Bronchial epithelial cell (primary cell): Measurements from ENCODE around the gene SNAPIN. TPM values are rescaled to one million over a fixed set of nuclear protein-coding genes. Genes with fewer than 3 reads are reported as not detected.

Source experiments
- DNase-seq: peaks from one replicate; pipeline ENCODE4 v3.0.0-alpha.2; 2010; ENCODE audit warnings: low read depth
- FAIRE-seq: peaks from 2 replicates; lab custom pipeline; 2011; peaks lifted over from hg19 to GRCh38; lab: Jason Lieb, UNC
- H3K27me3 ChIP-seq: 2 replicates; pipeline ENCODE4 v1.5.1; 2011; ENCODE audit warnings: low read length; ENCODE audit not compliant: control insufficient read depth, insufficient read depth
- H3K36me3 ChIP-seq: 2 replicates; pipeline ENCODE4 v1.5.1; 2011; ENCODE audit warnings: low read length; ENCODE audit not compliant: control insufficient read depth, insufficient read depth
- H3K4me3 ChIP-seq: 2 replicates; pipeline ENCODE4 v1.5.1; 2011; ENCODE audit warnings: mild to moderate bottlenecking, low read depth, low read length, control low read depth
- CTCF ChIP-seq: IDR thresholded peaks from 2 replicates; pipeline ENCODE4 v1.5.1; 2011; ENCODE audit warnings: mild to moderate bottlenecking, moderate library complexity, low read length, control low read depth, inconsistent platforms; ENCODE audit not compliant: insufficient read depth, severe bottlenecking
- total RNA-seq: library from RNA; depleted of rRNA; stranded (reverse); fragments of >200 nt; gene quantifications from 2 replicates; pipeline ENCODE4 v1.2.1, GENCODE V29; 2014

The SNAPIN gene
- total RNA-seq: 59.5 and 61.4 TPM in 2 replicates

GRCh38 chr1:153658400-153659174 is at the start of gene SNAPIN:
TSS of gene SNAPIN (plus strand) at chr1:153658703. CDS start at chr1:153658744, 41 bp downstream.
- FAIRE-seq: no peak
- peak; percentile 77 for DNase-seq
- peak; percentile 27 for TF ChIP-seq CTCF
- peaks cover 17% of the 10 kb centered on the region for H3K36me3 ChIP-seq
- H3K27me3 ChIP-seq: no peaks in the 10 kb centered on the region
- peak within 1 kb of the TSS; percentile 72 for H3K4me3 ChIP-seq

DNA sequence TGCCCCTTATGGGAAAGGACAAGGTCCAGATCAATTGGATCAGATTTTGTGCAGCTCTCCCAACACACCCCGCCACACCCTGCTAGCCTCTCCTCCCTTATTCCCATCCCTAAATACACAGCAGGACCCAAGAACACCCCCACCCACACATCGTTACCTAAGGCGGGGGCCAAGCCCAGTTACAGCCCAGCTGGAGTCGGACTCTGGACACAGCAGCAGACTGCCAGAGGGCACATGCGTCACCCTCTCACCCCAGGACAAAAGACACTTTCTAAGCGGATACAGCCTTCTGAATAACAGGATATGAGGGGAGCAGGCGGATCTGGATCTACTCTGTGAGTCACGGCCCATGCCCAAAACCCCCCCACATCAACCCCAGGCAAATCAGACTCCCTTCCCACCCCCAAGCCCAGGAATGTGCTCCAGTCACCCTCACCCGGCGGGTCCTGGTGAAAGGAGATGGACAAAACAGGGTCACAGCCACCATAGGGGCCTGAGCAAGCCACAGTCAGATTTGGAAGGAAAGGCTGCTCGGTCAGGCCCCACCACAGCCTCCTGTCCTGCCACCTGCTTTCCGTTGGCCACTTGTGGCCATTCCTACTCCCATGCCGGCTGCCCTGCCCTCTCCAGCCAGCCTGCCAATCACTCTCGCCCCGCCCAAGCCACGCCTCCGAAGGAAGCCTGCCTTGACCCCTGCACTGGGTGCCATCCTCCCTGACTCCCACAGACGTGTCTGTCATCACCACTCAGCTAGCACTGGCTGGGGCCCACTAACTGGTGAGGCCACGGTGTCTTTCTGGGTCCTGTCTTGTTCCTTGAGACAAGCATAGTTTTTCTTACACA is 49.5 kb upstream of the SNAPIN start:
- Histone ChIP-seq H3K4me3 (peak overlapping the region; percentile 88), H3K36me3 (peaks cover 31% of the 10 kb centered on the region), H3K27me3 (no peaks in the 10 kb centered on the region)
- FAIRE-seq (no peak), DNase-seq (peak; percentile 98)
- no peak for TF ChIP-seq CTCF

- Histone ChIP-seq H3K36me3 (peaks cover 31% of the 10 kb centered on the region), H3K27me3 (no peaks in the 10 kb centered on the region), H3K4me3 (peak overlapping the region; percentile 88)
- no peak for TF ChIP-seq CTCF
- FAIRE-seq (no peak), DNase-seq (no peak)
Observed at GRCh38 chr1:153609585-153609907, 49.0 kb upstream of the SNAPIN start.

DNA sequence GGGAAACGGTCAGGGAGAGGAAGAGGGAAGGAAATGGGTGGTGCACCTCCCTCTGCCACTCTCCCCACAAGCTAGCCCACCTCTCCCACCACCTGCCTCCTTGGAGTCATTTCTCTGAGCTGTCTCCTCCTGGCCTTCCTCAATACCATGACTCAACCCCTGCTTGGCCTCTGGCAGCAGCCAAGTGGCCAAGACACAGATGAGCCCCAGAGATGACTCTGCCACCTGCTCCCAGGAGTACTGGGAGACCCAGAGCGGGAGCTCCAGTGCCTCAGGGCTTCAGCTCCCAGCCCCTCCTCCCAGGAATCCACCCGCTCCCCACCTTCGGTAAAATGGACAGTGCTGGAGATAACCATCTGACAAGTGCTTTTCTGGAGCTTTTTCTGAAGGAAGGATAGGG is 48.2 kb upstream of the SNAPIN start:
- FAIRE-seq: no peak
- DNase-seq: peak; percentile 75
- no peak for TF ChIP-seq CTCF
- peaks cover 37% of the 10 kb centered on the region for H3K36me3 ChIP-seq
- peak overlapping the region; percentile 88 for H3K4me3 ChIP-seq
- no peaks in the 10 kb centered on the region for H3K27me3 ChIP-seq

- FAIRE-seq (no peak), DNase-seq (peak; percentile 89)
- Histone ChIP-seq H3K27me3 (no peaks in the 10 kb centered on the region), H3K36me3 (peaks cover 36% of the 10 kb centered on the region), H3K4me3 (peak overlapping the region; percentile 88)
- TF ChIP-seq CTCF: no peak
Observed at GRCh38 chr1:153610811-153611301, 47.6 kb upstream of the SNAPIN start.
